GM10248 (cell line): Measurements from ENCODE around the gene ATAD3C.
"Not testable (repeated sequence)": the region's sequence is repeated elsewhere in the genome, so short reads cannot be mapped to it uniquely, and the experiment has no call there.

Experiments
- CTCF ChIA-PET: fragments of 300-600 bp; sonication (Branson Sonifier 250); formaldehyde crosslinking; extraction: SDS; loops from one replicate; lab custom pipeline; 2021; ENCODE audit warnings: antibody characterized with exemption; lab: Yijun Ruan, JAX
- POLR2A ChIA-PET: fragments of 350-650 bp; sonication (Branson Sonifier 250); formaldehyde crosslinking; extraction: SDS; loops from one replicate; lab custom pipeline; 2020; ENCODE audit warnings: antibody characterized with exemption; lab: Yijun Ruan, JAX
- DNase-seq: peaks from one replicate; pipeline ENCODE4 v3.0.0; 2012; ENCODE audit errors: extremely low spot score
- TF ChIP-seq, protein P1 (sequence below): IDR thresholded peaks from 2 replicates; pipeline ENCODE4 v1.5.1; 2012; ENCODE audit warnings: mild to moderate bottlenecking, low read depth; ENCODE audit errors: extremely low read depth, missing control alignments, control extremely low read depth

Gene ATAD3C

GRCh38 chr1:1483714-1484113, 34.2 kb downstream of the ATAD3C start:
- TF ChIP-seq, protein P1, sequence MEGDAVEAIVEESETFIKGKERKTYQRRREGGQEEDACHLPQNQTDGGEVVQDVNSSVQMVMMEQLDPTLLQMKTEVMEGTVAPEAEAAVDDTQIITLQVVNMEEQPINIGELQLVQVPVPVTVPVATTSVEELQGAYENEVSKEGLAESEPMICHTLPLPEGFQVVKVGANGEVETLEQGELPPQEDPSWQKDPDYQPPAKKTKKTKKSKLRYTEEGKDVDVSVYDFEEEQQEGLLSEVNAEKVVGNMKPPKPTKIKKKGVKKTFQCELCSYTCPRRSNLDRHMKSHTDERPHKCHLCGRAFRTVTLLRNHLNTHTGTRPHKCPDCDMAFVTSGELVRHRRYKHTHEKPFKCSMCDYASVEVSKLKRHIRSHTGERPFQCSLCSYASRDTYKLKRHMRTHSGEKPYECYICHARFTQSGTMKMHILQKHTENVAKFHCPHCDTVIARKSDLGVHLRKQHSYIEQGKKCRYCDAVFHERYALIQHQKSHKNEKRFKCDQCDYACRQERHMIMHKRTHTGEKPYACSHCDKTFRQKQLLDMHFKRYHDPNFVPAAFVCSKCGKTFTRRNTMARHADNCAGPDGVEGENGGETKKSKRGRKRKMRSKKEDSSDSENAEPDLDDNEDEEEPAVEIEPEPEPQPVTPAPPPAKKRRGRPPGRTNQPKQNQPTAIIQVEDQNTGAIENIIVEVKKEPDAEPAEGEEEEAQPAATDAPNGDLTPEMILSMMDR = no peak
- DNase-seq = no peak
- ChIA-PET POLR2A (no interaction called here), CTCF (no interaction called here)

DNA sequence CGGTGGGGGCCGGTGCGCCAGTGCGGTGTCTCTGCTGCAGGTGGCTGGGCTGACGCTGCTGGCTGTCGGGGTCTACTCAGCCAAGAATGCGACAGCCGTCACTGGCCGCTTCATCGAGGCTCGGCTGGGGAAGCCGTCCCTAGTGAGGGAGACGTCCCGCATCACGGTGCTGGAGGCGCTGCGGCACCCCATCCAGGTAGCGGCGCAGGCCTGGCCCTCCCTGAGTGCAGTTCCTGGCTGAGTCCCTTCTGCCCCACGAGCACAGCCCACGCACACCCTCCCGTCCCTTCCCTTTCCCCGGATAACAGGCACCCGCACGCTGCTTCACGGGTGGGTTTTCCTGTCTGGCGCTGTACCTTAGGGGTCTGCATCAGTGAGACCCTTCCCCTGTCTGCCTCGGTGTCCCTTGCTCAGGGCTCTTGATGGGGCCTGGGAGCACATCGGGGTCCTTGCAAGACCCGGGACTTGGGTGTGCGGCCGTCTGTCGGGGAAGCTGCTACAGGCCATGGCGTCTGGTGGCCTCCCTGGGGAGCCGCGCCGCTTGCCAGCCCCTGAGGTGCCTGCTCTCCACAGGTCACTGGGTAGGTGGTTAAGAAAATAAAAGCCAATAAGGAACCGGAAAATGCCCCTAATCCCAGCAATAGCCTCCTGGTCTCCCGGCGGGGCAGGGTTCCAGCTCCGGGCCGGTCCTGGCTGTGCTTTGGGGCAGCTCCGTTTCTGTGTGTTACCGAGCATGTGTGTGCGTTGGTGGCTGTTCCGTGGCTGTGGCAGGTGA, 35.7 kb downstream of the ATAD3C start:
- CTCF ChIA-PET = interaction anchor here (1.3 kb wide), 1 partner anchor 19 kb away, joined by 3 read pairs; no protein-coding TSS in a partner anchor
- POLR2A ChIA-PET, DNase-seq: not testable (repeated sequence)

GRCh38 chr1:1485755-1486317, 36.3 kb downstream of the ATAD3C start:
- CTCF ChIA-PET = interaction anchor here (1.3 kb wide), 1 partner anchor 19 kb away, joined by 3 read pairs; no protein-coding TSS in a partner anchor
- DNase-seq, POLR2A ChIA-PET: not testable (repeated sequence)

- CTCF ChIA-PET = no interaction called here
- POLR2A ChIA-PET = no interaction called here
- TF ChIP-seq, protein P1 = no peak
Observed at GRCh38 chr1:1487701-1488100, 38.2 kb downstream of the ATAD3C start.

DNA sequence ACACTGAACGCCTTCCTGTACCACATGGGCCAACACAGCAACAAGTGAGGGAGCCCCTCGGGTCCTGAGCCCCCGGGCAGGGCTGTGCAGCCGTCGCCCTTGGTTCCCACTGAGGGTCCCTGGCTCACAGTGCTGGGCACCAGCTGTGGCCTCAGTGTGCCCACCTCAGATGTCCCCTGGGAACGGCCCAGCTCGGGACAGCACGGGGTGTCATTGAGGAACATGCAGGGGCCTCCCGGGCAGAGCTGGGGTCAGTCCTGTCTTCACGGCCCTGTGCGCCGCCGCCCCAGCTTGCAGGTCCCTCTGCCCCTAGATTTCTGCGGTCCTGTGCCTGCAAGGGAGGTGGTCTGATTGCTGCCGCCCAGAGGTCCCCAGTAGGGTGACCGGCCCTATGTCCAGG, 39.7 kb downstream of the ATAD3C start:
- no peak for DNase-seq
- ChIA-PET POLR2A (no interaction called here), CTCF (no interaction called here)
- TF ChIP-seq, protein P1 = no peak

More at GRCh38 chr1:1487701-1488100, 38.2 kb downstream of the ATAD3C start:
- DNase-seq = no peak

DNA sequence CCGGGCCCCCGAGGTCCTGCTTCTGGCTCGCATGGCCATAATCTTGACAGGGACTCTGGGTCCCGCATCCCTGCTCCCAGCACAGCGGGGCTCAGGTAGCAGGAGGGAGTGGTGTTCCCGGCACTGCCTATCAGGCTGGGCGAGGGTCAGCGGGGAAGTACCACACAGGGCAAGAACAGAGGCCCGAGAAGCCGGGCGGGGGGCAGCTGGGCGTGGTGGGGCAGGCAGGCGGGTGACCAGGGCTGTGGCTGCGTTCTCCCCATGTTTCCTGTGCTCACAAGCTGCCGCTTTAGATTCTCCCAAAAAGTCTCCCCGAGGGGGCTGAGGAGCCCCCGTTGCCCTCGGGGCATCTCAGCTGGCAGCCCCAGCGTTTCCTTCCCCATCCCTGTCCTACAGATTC, 40.4 kb downstream of the ATAD3C start:
- no peak for DNase-seq
- ChIA-PET CTCF (interaction anchor here (1.7 kb wide), 1 partner anchor 16 kb away, joined by 4 read pairs; no protein-coding TSS in a partner anchor), POLR2A (no interaction called here)
- TF ChIP-seq, protein P1 = no peak

GRCh38 chr1:1490633-1491230, 41.2 kb downstream of the ATAD3C start:
- POLR2A ChIA-PET = no interaction called here
- TF ChIP-seq, protein P1 = no peak
- CTCF ChIA-PET = interaction anchor here (1.7 kb wide), 1 partner anchor 15 kb away, joined by 4 read pairs; no protein-coding TSS in a partner anchor
- DNase-seq = no peak
